ENCODE data around the gene VWA5B2.

Gene VWA5B2

GRCh38 chr3:184185461-184186183, 43.8 kb upstream of the VWA5B2 start:
- TF ChIP-seq CTCF (IDR thresholded peaks at IDR 0.05): no peak
- peaks cover 30% of the 10 kb centered on the region for H3K4me1 Mint-ChIP-seq
- peak; percentile 100 for DNase-seq
- no peaks in the 10 kb centered on the region for H3K27me3 Mint-ChIP-seq (ENCODE audit: low read depth, poor library complexity)
- H3K36me3 Mint-ChIP-seq (ENCODE audit: low read depth): peaks cover 55% of the 10 kb centered on the region
- H3K27ac Mint-ChIP-seq: peak overlapping the region; percentile 95
- no peaks in the 10 kb centered on the region for H3K9me3 Mint-ChIP-seq
- peak overlapping the region; percentile 99 for H3K4me3 Mint-ChIP-seq

- no peak for DNase-seq
- no peak for TF ChIP-seq CTCF (IDR thresholded peaks at IDR 0.05)
- Mint-ChIP-seq H3K9me3 (no peaks in the 10 kb centered on the region), H3K4me3 (peak within 1 kb of the TSS; percentile 99), H3K4me1 (peaks cover 30% of the 10 kb centered on the region), H3K27me3 (ENCODE audit: low read depth, poor library complexity) (no peaks in the 10 kb centered on the region), H3K36me3 (ENCODE audit: low read depth) (peaks cover 49% of the 10 kb centered on the region), H3K27ac (peak within 1 kb of the TSS; percentile 95)
These were observed 43.0 kb upstream of the VWA5B2 start, which contains the start of gene ABCF3 for GRCh38 chr3:184186184-184186901. Gene ABCF3, plus strand, starts transcription at chr3:184186199. Its CDS starts 9 bp downstream, at chr3:184186208.

GRCh38 chr3:184186902-184187207, 42.5 kb upstream of the VWA5B2 start:
- DNase-seq: no peak
- peaks cover 30% of the 10 kb centered on the region for H3K4me1 Mint-ChIP-seq
- no peaks in the 10 kb centered on the region for H3K27me3 Mint-ChIP-seq (ENCODE audit: low read depth, poor library complexity)
- no peak for TF ChIP-seq CTCF (IDR thresholded peaks at IDR 0.05)
- no peaks in the 10 kb centered on the region for H3K9me3 Mint-ChIP-seq
- peak overlapping the region; percentile 99 for H3K4me3 Mint-ChIP-seq
- H3K27ac Mint-ChIP-seq: peak overlapping the region; percentile 95
- H3K36me3 Mint-ChIP-seq (ENCODE audit: low read depth): peaks cover 46% of the 10 kb centered on the region

- H3K27ac Mint-ChIP-seq: no peak overlapping the region
- no peak overlapping the region for H3K4me3 Mint-ChIP-seq
- no peak for DNase-seq
- TF ChIP-seq CTCF (IDR thresholded peaks at IDR 0.05): no peak
- no peaks in the 10 kb centered on the region for H3K27me3 Mint-ChIP-seq (ENCODE audit: low read depth, poor library complexity)
- H3K4me1 Mint-ChIP-seq: peaks cover 30% of the 10 kb centered on the region
- no peaks in the 10 kb centered on the region for H3K9me3 Mint-ChIP-seq
- peaks cover 49% of the 10 kb centered on the region for H3K36me3 Mint-ChIP-seq (ENCODE audit: low read depth)
These were observed 41.3 kb upstream of the VWA5B2 start for GRCh38 chr3:184188080-184188479.

- TF ChIP-seq CTCF (IDR thresholded peaks at IDR 0.05): no peak
- Mint-ChIP-seq H3K27me3 (ENCODE audit: low read depth, poor library complexity) (no peaks in the 10 kb centered on the region), H3K27ac (no peak overlapping the region), H3K36me3 (ENCODE audit: low read depth) (peaks cover 51% of the 10 kb centered on the region), H3K4me3 (no peak overlapping the region), H3K4me1 (peaks cover 30% of the 10 kb centered on the region), H3K9me3 (no peaks in the 10 kb centered on the region)
- no peak for DNase-seq
These were observed 40.0 kb upstream of the VWA5B2 start for GRCh38 chr3:184189421-184189820.

All from nephron progenitor cell (in vitro differentiated cells).